Measurements from ENCODE around the gene CACNB4. TPM values are rescaled to one million over a fixed set of nuclear protein-coding genes. Genes with fewer than 3 reads are reported as not detected.

CACNB4 gene
- total RNA-seq, 1 experiment from 2014 or later: 2.0 TPM

DNA sequence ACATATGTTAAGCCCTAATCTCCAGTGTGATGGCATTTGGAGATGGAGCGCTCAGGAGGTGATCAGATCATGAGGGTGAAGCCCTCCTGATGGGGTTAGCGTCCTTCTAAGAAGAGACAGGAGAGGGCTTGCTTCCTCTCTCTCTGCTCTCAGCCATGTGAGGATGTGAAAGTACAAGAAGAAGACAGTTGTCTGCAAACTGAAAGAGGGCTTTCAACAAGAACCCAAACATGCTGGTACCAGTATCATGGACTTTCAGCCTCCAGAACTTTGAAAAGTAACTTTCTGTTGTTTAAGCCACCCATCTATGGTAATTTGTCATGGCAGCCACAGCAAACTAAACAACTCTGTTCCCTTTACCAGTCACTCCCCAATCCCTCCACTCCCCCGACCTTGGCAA, 47.4 kb downstream of the CACNB4 start:
- Histone ChIP-seq H2AFZ (ENCODE audit: low read depth, low read length, poor library complexity, severe bottlenecking) (no peak overlapping the region), H3K4me2 (ENCODE audit: low read length) (no peak overlapping the region), H3K79me2 (ENCODE audit: insufficient read depth, low read length) (no peaks in the 10 kb centered on the region), H3K27ac (ENCODE audit: low read depth, low read length) (no peak overlapping the region), H3K4me1 (ENCODE audit: control insufficient read depth in 1 of 2, insufficient read depth in 2 of 2, low read length in 2 of 2) (peaks cover 13 to 17% of the 10 kb centered on the region in 2 experiments), H3K27me3 (ENCODE audit: insufficient read depth, low read length) (no peaks in the 10 kb centered on the region), H3K9ac (ENCODE audit: low read length) (no peak overlapping the region), H3K4me3 (replicated peaks in 1 of 2; ENCODE audit: low read depth in 1 of 2, low read length in 2 of 2) (no peak overlapping the region), H3K9me2 (ENCODE audit: insufficient read depth) (no peaks in the 10 kb centered on the region), H4K20me1 (ENCODE audit: insufficient read depth) (no peaks in the 10 kb centered on the region), H3K36me3 (ENCODE audit: control insufficient read depth in 1 of 2, insufficient read depth in 2 of 2, low read length in 2 of 2) (no peaks in the 10 kb centered on the region), H3K9me3 (ENCODE audit: control insufficient read depth in 1 of 2, insufficient read depth in 1 of 2, low read depth in 1 of 2, low read length in 2 of 2) (no peaks in the 10 kb centered on the region)
- TF ChIP-seq ZBTB33 (IDR thresholded peaks at IDR 0.05; ENCODE audit: extremely low read depth, insufficient replicate concordance, low read length) (no peak), ZFX (IDR thresholded peaks at IDR 0.05) (no peak), CEBPB (IDR thresholded peaks at IDR 0.05; ENCODE audit: low read depth) (no peak), ZNF274 (IDR thresholded peaks at IDR 0.05; ENCODE audit: low read depth, low read length) (no peak), FOSL1 (IDR thresholded peaks at IDR 0.05; ENCODE audit: low read depth) (no peak), CBX3 (IDR thresholded peaks at IDR 0.05; ENCODE audit: low read depth) (no peak), TCF7L2 (IDR thresholded peaks at IDR 0.05; ENCODE audit: borderline replicate concordance, extremely low read depth, insufficient read depth, insufficient read length) (no peak), SP1 (IDR thresholded peaks at IDR 0.05; ENCODE audit: low read depth) (no peak)
- TF ChIP-seq, protein P1, sequence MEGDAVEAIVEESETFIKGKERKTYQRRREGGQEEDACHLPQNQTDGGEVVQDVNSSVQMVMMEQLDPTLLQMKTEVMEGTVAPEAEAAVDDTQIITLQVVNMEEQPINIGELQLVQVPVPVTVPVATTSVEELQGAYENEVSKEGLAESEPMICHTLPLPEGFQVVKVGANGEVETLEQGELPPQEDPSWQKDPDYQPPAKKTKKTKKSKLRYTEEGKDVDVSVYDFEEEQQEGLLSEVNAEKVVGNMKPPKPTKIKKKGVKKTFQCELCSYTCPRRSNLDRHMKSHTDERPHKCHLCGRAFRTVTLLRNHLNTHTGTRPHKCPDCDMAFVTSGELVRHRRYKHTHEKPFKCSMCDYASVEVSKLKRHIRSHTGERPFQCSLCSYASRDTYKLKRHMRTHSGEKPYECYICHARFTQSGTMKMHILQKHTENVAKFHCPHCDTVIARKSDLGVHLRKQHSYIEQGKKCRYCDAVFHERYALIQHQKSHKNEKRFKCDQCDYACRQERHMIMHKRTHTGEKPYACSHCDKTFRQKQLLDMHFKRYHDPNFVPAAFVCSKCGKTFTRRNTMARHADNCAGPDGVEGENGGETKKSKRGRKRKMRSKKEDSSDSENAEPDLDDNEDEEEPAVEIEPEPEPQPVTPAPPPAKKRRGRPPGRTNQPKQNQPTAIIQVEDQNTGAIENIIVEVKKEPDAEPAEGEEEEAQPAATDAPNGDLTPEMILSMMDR (IDR thresholded peaks at IDR 0.05 in 2 of 3, conservative IDR thresholded peaks at IDR 0.05 in 1 of 3; ENCODE audit: borderline replicate concordance in 1 of 3, insufficient read depth in 1 of 3, low read depth in 2 of 3, low read length in 2 of 3): no peak
- ATAC-seq (no peak), DNase-seq (ENCODE audit: low read depth, low spot score) (no peak)
- ChIA-PET POLR2A (no interaction called here), CTCF (no interaction called here), RAD21 (ENCODE audit: low non-redundant PET in 1 of 2, low total read pairs in 2 of 2, uncharacterized antibody in 2 of 2, unreplicated experiment in 2 of 2) (no interaction called here)
- BruUV-seq (replicated peaks): no TSS peak
- intact Hi-C loops (cut with micrococcal nuclease): no loop called here

Measured in HCT116 (cell line).